Stimulated activated CD4-positive, alpha-beta T cell treated with anti-CD3 and anti-CD28 coated beads, Interleukin-12 subunit alpha, Interleukin-12 subunit beta, amount 100 ng/mL, for 4 hours (primary cell): ENCODE measurements around the gene RAB26.

Experiments
- DNase-seq: peaks from one replicate; pipeline ENCODE4 v3.0.0-alpha.2; 2020

RAB26 gene

DNA sequence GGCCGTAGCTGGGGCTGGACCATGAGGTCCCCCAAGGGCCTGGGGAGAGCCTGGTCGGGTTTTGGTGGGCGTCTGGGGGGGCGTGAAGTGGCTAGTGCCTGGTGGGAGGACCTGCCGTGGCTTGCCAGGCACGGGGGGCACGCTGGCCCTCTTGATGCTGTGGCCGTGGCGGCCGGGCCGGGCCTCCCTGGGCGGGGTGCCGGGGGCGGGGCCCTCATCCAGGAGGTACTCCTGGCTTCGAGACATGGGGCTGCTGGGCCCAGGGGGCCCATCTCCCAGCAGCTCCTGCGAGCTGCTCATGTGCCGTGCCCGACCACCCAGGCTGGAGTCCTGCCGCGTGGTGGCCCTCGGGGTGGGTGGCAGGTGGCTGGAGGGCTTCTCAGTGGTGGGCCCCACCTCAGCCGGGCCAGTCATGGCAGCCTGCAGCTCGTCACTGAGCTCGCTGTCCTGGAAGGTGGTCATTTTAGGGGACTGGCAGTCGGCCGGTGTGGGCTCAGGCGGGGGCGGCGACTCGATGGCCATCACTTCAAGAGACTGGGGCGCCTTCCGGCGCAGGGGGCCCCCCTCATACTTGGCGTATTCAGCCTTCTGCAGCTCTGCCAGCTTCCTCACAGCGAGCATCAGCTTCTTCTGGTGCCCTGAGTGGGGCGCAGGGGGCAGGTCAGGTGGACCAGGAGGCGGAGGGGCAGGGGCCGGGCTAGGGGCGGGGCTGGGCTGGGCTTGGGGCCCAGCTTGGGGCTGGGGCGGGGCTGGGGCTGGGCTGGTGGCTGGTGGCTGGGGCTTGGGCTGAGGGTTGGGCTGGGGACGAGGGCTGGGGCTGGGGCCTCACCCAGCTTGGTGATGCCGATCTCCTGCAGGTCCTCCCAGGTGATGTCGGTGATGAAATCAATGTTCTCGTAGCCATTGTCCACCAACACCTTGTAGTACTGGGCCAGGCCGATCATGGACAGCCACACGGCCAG is 32.8 kb downstream of the RAB26 start:
- no peak for DNase-seq

- DNase-seq = no peak
Measured at GRCh38 chr16:2181952-2182351, 33.5 kb downstream of the RAB26 start.

GRCh38 chr16:2183671-2184070 is 35.2 kb downstream of the RAB26 start:
- DNase-seq = no peak

DNA sequence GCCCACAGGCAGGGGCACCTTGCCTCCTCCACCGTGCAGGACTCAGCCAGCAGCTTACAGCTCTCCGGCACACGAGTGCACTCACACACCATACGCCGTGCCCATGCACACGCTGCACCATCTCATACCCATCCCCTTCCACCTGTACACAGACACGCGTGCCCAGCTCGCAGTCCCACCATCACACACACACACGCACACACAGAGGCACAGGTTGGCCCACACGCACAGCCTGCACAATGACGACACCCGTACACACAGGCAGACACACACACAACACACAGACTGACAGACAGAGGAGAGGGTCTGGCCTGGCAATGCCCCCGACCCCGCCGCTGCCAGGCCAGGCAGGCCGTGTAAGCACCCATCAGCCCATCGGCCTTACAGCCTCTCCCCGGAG is 35.9 kb downstream of the RAB26 start:
- no peak for DNase-seq

DNA sequence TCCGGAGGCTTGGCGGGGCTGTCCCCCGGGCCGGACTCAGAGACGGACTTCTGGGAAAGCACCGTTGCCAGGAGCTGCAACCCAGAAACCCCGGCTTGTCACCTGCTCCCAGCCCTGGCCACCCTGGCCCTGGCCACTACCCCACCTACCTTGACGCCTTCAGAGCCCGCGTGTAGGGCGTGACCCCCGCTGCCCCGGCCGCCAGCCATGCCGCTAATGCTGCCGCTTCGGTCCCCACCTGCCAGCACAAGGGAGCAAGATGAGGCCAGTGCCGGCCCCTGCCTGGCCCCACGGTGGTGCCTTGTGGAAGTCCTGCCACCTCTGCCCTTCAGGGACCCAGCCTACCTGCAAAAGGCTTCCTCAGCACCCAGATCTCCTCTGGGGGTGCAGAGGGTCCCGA is 36.5 kb downstream of the RAB26 start:
- no peak for DNase-seq

GRCh38 chr16:2186064-2186463 is 37.6 kb downstream of the RAB26 start:
- no peak for DNase-seq

GRCh38 chr16:2186505-2186904 is 38.1 kb downstream of the RAB26 start:
- no peak for DNase-seq

GRCh38 chr16:2187212-2187611 is 38.8 kb downstream of the RAB26 start:
- no peak for DNase-seq

- DNase-seq = no peak
Measured at GRCh38 chr16:2188395-2188794, 40.0 kb downstream of the RAB26 start.

DNA sequence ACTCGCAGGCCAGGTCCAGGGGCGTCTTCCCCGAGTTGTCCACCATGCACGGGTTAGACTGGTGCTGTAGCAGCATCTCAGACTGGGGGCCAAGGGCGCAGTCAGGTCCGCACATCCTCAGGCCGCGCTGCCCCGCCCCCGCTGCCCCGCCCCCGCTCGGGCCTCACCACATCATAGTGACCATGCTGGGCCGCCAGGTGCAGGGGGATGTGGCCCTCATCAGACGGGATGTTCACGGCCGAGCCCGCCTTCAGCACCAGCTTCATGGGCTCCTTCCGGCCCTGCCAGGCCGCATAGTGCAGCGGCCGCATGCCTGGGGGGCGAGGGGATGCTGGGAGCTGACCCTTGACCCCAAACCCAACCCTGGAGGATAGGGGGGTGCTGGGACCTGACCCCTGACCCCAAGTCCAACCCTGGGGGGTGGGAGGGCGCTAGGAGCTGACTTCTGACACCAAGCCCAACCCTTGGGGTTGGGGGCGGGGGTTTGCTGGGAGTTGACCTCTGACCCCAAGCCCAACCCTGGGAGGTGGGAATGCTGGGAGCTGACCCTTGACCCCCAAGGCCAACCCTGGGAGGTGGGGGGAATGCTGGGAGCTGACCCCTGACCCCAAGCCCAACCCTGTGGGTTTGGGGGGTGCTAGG is 40.9 kb downstream of the RAB26 start:
- DNase-seq = no peak

DNA sequence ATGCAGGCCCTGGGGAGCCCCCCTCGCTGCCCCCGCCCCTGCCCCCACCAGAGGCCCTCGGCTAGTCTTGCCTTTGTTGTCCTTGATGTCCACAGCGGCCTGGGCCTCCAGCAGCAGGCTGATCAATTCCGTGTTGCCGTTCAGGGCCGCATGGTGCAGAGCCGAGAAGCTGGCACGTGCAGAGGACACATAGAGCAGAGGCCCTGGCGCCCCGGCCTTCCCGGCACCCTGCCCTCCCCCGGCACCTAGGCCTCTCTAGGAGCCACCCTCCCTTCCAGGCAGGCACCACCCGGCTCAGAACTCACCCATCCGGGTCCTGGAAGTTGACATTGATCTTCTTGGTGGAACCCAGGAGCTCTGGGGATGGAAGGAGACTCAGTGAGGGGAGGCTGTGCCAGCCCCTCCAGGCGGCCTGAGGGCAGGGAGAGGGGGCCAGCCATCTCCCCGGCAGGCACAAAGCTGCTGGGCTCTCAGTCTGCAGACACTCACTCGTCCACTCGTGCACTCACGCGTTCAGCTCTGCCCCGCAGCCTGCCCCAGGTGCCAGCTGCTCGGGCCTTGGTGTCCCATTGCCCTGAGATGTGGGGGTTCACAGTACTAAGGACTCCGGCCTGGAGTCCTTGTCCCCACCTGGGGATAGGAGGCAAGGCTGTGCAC is 41.7 kb downstream of the RAB26 start:
- DNase-seq = no peak

GRCh38 chr16:2190659-2191445 is 42.4 kb downstream of the RAB26 start:
- DNase-seq = no peak

DNA sequence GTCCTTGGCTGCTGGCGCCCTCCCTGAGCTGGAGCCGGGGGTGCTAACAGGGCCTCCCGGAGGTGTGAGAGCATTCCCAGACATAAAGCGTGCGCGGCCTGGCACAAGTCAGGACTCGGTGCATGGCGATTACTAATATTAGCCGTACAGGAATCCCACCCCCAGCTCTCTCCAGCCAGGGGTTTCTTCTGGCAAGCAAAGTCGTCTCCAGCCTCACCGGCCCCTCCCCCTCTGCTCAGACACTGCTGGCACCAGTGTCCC is 43.0 kb downstream of the RAB26 start:
- DNase-seq = no peak

DNA sequence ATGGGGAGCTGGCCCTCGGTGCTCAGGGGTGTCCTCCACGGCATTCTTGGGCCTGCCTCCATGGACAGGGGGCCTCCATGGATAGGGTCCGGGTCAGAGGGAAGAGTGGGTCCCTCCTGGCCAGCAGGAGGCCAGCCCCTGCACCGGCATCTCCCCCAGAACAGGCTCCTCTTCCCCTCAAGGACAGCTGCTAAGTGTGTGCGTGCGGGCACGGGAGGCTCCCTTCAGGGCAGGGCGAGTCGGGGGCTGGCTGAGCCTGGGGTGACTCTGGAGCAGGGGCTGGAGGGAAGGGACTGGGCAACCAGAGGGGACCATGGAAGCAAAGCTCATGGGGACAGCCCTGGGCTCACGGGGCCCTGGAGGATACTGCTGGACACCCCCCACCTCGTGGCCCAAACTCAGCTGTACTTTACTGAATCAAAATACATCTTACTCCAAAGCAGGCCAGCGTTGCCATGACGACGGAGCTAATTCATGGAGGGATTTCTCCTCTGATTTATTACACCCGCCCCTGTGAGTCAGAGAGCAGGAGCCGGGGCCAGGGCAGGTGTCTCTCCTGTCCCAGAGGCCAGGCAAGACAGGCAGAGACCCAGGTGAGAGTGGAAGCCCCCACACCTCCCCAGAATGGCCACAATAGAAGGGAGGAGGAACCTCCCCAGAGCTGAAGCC is 45.9 kb downstream of the RAB26 start:
- DNase-seq = no peak

DNA sequence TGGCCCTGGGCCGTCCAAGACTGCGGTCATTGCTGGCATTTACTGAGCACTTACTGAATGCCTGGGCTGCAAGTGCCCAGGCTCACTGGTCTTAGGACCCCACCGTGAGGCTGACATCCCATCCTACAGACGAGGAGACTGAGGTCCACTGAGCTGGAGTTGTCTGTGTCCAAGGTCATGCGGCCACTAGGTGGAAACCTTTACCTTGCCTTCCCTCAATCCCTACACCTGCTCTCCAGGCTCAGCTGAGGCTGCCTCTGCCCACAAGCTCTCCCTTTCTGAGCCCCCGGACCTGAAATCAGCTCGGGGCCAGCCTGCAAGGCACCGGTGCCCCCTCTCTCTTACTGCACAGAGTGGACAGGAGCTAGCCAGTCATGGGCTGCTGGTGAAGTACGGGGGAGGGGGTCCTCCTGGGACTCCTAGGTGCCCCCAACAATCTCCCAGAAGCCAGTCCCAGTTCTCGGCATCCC is 46.5 kb downstream of the RAB26 start:
- DNase-seq = no peak

- no peak for DNase-seq
Measured at GRCh38 chr16:2195322-2196161, 47.1 kb downstream of the RAB26 start.

- no peak for DNase-seq
Measured at GRCh38 chr16:2196162-2196980, 47.9 kb downstream of the RAB26 start, which contains the start of gene CASKIN1. CASKIN1 (minus strand) TSS chr16:2196605; CDS start chr16:2196432, 173 bp downstream.

- no peak for DNase-seq
Measured at GRCh38 chr16:2196981-2197511, 48.6 kb downstream of the RAB26 start.

GRCh38 chr16:2197765-2198164 is 49.3 kb downstream of the RAB26 start:
- DNase-seq = no peak

DNA sequence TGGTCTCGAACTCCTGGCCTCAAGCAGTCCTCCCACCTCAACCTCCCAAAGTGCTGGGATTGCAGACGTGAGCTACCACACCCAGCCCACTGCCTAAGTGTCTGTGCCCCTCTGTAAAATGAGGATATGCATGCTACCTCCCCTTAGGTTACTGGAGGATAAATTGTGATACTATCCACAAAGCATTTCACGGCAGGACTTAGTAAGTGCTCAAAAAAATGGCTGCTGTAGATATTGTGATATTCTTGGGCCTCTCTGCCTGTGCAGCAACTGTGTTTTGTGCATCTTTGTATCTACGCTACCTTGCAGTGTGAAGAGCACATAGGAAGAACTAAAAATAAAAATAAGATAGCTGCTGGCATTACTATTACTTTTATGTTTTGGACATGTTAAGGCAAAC is 49.9 kb downstream of the RAB26 start:
- DNase-seq = no peak
